ENCODE data around the gene IFNA6.
A peak's percentile ranks its signal among the peaks of the same experiment; 100 is the strongest.

The IFNA6 gene

GRCh38 chr9:21334701-21335632, 15.7 kb downstream of the IFNA6 start, which contains the start of gene KLHL9 (continued):
- peak; percentile 46; the same call in 1 of the 2 replicates for TF ChIP-seq ZNF394 (tag by site-specific recombination; IDR thresholded peaks at IDR 0.05; ENCODE audit: borderline replicate concordance)
- no peak for TF ChIP-seq TSHZ1 (tag by site-specific recombination; IDR thresholded peaks at IDR 0.05; ENCODE audit: borderline replicate concordance)
- peak; percentile 89 for TF ChIP-seq IKZF3 (tag by site-specific recombination; IDR thresholded peaks at IDR 0.05)
- TF ChIP-seq, protein P1, sequence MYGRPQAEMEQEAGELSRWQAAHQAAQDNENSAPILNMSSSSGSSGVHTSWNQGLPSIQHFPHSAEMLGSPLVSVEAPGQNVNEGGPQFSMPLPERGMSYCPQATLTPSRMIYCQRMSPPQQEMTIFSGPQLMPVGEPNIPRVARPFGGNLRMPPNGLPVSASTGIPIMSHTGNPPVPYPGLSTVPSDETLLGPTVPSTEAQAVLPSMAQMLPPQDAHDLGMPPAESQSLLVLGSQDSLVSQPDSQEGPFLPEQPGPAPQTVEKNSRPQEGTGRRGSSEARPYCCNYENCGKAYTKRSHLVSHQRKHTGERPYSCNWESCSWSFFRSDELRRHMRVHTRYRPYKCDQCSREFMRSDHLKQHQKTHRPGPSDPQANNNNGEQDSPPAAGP (tag by site-specific recombination; IDR thresholded peaks at IDR 0.05) = 0 out of 2 replicates have a peak, but pooled peaks have one; percentile 46
- no peak for TF ChIP-seq OSR2 (tag by site-specific recombination; IDR thresholded peaks at IDR 0.05)
- TF ChIP-seq ZNF423 (tag by site-specific recombination; IDR thresholded peaks at IDR 0.05) = no peak
- peak; percentile 98 for TF ChIP-seq ZNF610 (tag by site-specific recombination; IDR thresholded peaks at IDR 0.05; ENCODE audit: borderline replicate concordance)
- TF ChIP-seq SALL2 (tag by site-specific recombination; IDR thresholded peaks at IDR 0.05; ENCODE audit: borderline replicate concordance) = no peak
- TF ChIP-seq, protein P2, sequence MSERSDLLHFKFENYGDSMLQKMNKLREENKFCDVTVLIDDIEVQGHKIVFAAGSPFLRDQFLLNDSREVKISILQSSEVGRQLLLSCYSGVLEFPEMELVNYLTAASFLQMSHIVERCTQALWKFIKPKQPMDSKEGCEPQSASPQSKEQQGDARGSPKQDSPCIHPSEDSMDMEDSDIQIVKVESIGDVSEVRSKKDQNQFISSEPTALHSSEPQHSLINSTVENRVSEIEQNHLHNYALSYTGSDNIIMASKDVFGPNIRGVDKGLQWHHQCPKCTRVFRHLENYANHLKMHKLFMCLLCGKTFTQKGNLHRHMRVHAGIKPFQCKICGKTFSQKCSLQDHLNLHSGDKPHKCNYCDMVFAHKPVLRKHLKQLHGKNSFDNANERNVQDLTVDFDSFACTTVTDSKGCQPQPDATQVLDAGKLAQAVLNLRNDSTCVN (tag by site-specific recombination; optimal IDR thresholded peaks at IDR 0.05) = peak; percentile 22
- TF ChIP-seq ZNF19 (tag by site-specific recombination; IDR thresholded peaks at IDR 0.05; ENCODE audit: low read depth) = no peak
- no peak for TF ChIP-seq ZNF830 (tag by site-specific recombination; IDR thresholded peaks at IDR 0.05; ENCODE audit: low read depth)
- 0 out of 2 replicates have a peak, but pooled peaks have one; percentile 44 for TF ChIP-seq KLF8 (tag by site-specific recombination; IDR thresholded peaks at IDR 0.05)
- TF ChIP-seq HOXD13 (CRISPR knock-in tag; IDR thresholded peaks at IDR 0.05; ENCODE audit: borderline replicate concordance) = peak; percentile 42; the same call in 1 of the 2 replicates
- TF ChIP-seq, protein P3, sequence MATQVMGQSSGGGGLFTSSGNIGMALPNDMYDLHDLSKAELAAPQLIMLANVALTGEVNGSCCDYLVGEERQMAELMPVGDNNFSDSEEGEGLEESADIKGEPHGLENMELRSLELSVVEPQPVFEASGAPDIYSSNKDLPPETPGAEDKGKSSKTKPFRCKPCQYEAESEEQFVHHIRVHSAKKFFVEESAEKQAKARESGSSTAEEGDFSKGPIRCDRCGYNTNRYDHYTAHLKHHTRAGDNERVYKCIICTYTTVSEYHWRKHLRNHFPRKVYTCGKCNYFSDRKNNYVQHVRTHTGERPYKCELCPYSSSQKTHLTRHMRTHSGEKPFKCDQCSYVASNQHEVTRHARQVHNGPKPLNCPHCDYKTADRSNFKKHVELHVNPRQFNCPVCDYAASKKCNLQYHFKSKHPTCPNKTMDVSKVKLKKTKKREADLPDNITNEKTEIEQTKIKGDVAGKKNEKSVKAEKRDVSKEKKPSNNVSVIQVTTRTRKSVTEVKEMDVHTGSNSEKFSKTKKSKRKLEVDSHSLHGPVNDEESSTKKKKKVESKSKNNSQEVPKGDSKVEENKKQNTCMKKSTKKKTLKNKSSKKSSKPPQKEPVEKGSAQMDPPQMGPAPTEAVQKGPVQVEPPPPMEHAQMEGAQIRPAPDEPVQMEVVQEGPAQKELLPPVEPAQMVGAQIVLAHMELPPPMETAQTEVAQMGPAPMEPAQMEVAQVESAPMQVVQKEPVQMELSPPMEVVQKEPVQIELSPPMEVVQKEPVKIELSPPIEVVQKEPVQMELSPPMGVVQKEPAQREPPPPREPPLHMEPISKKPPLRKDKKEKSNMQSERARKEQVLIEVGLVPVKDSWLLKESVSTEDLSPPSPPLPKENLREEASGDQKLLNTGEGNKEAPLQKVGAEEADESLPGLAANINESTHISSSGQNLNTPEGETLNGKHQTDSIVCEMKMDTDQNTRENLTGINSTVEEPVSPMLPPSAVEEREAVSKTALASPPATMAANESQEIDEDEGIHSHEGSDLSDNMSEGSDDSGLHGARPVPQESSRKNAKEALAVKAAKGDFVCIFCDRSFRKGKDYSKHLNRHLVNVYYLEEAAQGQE (tag by site-specific recombination; IDR thresholded peaks at IDR 0.05) = no peak
- 0 out of 2 replicates have a peak, but pooled peaks have one; percentile 21 for TF ChIP-seq ZNF660 (tag by site-specific recombination; IDR thresholded peaks at IDR 0.05)
- peak; percentile 40; the same call in 1 of the 2 replicates for TF ChIP-seq ZBTB20 (tag by site-specific recombination; IDR thresholded peaks at IDR 0.05)
- TF ChIP-seq ZNF664 (tag by site-specific recombination; IDR thresholded peaks at IDR 0.05) = no peak
- peak; percentile 68; the same call in 1 of the 2 replicates for TF ChIP-seq KLF7 (tag by site-specific recombination; IDR thresholded peaks at IDR 0.05; ENCODE audit: borderline replicate concordance)
- TF ChIP-seq YY1 (tag by site-specific recombination; IDR thresholded peaks at IDR 0.05) = peak; percentile 41; the same call in 1 of the 2 replicates
- TF ChIP-seq SETDB1 (IDR thresholded peaks at IDR 0.05; ENCODE audit: insufficient read length, low read length) = no peak
- TF ChIP-seq ZBTB11 (tag by site-specific recombination; conservative IDR thresholded peaks at IDR 0.05; ENCODE audit: low read depth) = peak; percentile 76

Measured in HEK293 (cell line).